H9 (cell line): ENCODE results near the gene PRRT1B. TPM values are rescaled to one million over a fixed set of nuclear protein-coding genes. Genes with fewer than 3 reads are reported as not detected.

Experiments used
- DNase-seq: peaks from one replicate; pipeline ENCODE4 v3.0.0-alpha.2; 2017
- H2AFZ ChIP-seq: one replicate; pipeline ENCODE4 v1.6.1; 2013; ENCODE audit warnings: mild to moderate bottlenecking, low read length, control low read depth, moderate library complexity
- H2AK5ac ChIP-seq: 2 replicates; pipeline ENCODE4 v1.6.1; 2013; ENCODE audit warnings: low read length, control low read depth, mixed read lengths; ENCODE audit not compliant: insufficient read length
- H2BK120ac ChIP-seq: one replicate; pipeline ENCODE4 v1.6.1; 2013; ENCODE audit warnings: low read depth, mild to moderate bottlenecking, low read length, control low read depth, inconsistent platforms; ENCODE audit not compliant: poor library complexity, severe bottlenecking
- H2BK12ac ChIP-seq: 2 replicates; pipeline ENCODE4 v1.6.1; 2013; ENCODE audit warnings: low read length, control low read depth, mixed read lengths, low read depth; ENCODE audit not compliant: insufficient read length
- H2BK15ac ChIP-seq: 2 replicates; pipeline ENCODE4 v1.6.1; 2013; ENCODE audit warnings: low read depth, low read length, control low read depth
- H2BK20ac ChIP-seq: one replicate; pipeline ENCODE4 v1.6.1; 2013; ENCODE audit warnings: low read depth, mild to moderate bottlenecking, low read length, control low read depth, inconsistent platforms; ENCODE audit not compliant: poor library complexity, severe bottlenecking
- H2BK5ac ChIP-seq: 2 replicates; pipeline ENCODE4 v1.6.1; 2013; ENCODE audit warnings: low read length, control low read depth, mixed read lengths; ENCODE audit not compliant: insufficient read length
- H3K14ac ChIP-seq: 2 replicates; pipeline ENCODE4 v1.6.1; 2013; ENCODE audit warnings: low read length, control low read depth; ENCODE audit not compliant: insufficient read depth
- H3K18ac ChIP-seq: 2 replicates; pipeline ENCODE4 v1.6.1; 2013; ENCODE audit warnings: low read depth, mild to moderate bottlenecking, mixed read lengths, low read length, control low read depth; ENCODE audit not compliant: insufficient read length
- H3K23ac ChIP-seq: 2 replicates; pipeline ENCODE4 v1.6.1; 2013; ENCODE audit warnings: low read length, control low read depth, mixed read lengths, low read depth; ENCODE audit not compliant: insufficient read length
- H3K23me2 ChIP-seq: 2 replicates; pipeline ENCODE4 v1.6.1; 2013; ENCODE audit warnings: low read depth, mild to moderate bottlenecking, mixed read lengths, low read length, control low read depth; ENCODE audit not compliant: insufficient read length, poor library complexity, severe bottlenecking
- H3K27ac ChIP-seq: 2 replicates; pipeline ENCODE4 v1.5.1; 2013; ENCODE audit warnings: low read length, control low read depth, mixed read lengths, low read depth; ENCODE audit not compliant: insufficient read length
- H3K27me3 ChIP-seq: 2 replicates; pipeline ENCODE4 v1.6.1; 2013; ENCODE audit warnings: low read length, control low read depth, inconsistent platforms; ENCODE audit not compliant: insufficient read depth
- H3K4ac ChIP-seq: 2 replicates; pipeline ENCODE4 v1.6.1; 2013; ENCODE audit warnings: low read depth, mild to moderate bottlenecking, control low read depth, inconsistent platforms, low read length, moderate library complexity
- H3K4me1 ChIP-seq: 2 replicates; pipeline ENCODE4 v1.6.1; 2013; ENCODE audit warnings: low read length, control low read depth, inconsistent platforms; ENCODE audit not compliant: insufficient read depth
- H3K4me2 ChIP-seq: 2 replicates; pipeline ENCODE4 v1.6.1; 2013; ENCODE audit warnings: low read length, control low read depth, mixed read lengths; ENCODE audit not compliant: insufficient read length, insufficient read depth
- H3K56ac ChIP-seq: 2 replicates; pipeline ENCODE4 v1.6.1; 2013; ENCODE audit warnings: low read depth, mild to moderate bottlenecking, mixed read lengths, low read length, control low read depth; ENCODE audit not compliant: insufficient read length
- H3K79me1 ChIP-seq: 2 replicates; pipeline ENCODE4 v1.6.1; 2013; ENCODE audit warnings: low read depth, mild to moderate bottlenecking, moderate library complexity, low read length, control low read depth, inconsistent platforms; ENCODE audit not compliant: insufficient read depth, poor library complexity, severe bottlenecking
- H3K79me2 ChIP-seq: 2 replicates; pipeline ENCODE4 v1.6.1; 2013; ENCODE audit warnings: low read length, control low read depth, inconsistent platforms; ENCODE audit not compliant: insufficient read depth
- H3K9ac ChIP-seq: 2 replicates; pipeline ENCODE4 v1.6.1; 2013; ENCODE audit warnings: low read length, control low read depth, mixed read lengths; ENCODE audit not compliant: insufficient read length; ENCODE audit errors: extremely low read depth
- H3K9me3 ChIP-seq: one replicate; pipeline ENCODE4 v1.6.1; 2013; ENCODE audit warnings: low read depth, low read length, inconsistent platforms; ENCODE audit not compliant: control insufficient read depth
- H3T11ph ChIP-seq: one replicate; pipeline ENCODE4 v1.6.1; 2013; ENCODE audit warnings: mild to moderate bottlenecking, low read length, control low read depth, inconsistent platforms
- H4K20me1 ChIP-seq: one replicate; pipeline ENCODE4 v1.6.1; 2013; ENCODE audit not compliant: control insufficient read depth, insufficient read length, insufficient read depth
- H4K5ac ChIP-seq: 2 replicates; pipeline ENCODE4 v1.6.1; 2013; ENCODE audit warnings: low read depth, mild to moderate bottlenecking, mixed read lengths, low read length, control low read depth; ENCODE audit not compliant: insufficient read length
- H4K8ac ChIP-seq: replicated peaks from 2 replicates; pipeline ENCODE4 v1.6.1; 2013; ENCODE audit warnings: low read length, control low read depth, mixed read lengths, low read depth; ENCODE audit not compliant: insufficient read length
- H4K91ac ChIP-seq: 2 replicates; pipeline ENCODE4 v1.6.1; 2013; ENCODE audit warnings: low read depth, mild to moderate bottlenecking, moderate library complexity, mixed read lengths, low read length, control low read depth; ENCODE audit not compliant: insufficient read length
- H3K27ac Mint-ChIP-seq, 3 experiments: 2 replicates in 2 of 3; 3 replicates in 1 of 3; pipeline ENCODE4 v1.8.0; 2020 to 2021; ENCODE audit warnings: mixed read lengths in 3 of 3, mild to moderate bottlenecking in 1 of 3, moderate library complexity in 1 of 3
- H3K27me3 Mint-ChIP-seq: 2 replicates; pipeline ENCODE4 v1.8.0; 2021; ENCODE audit warnings: low read depth, mild to moderate bottlenecking, moderate library complexity, mixed read lengths
- H3K36me3 Mint-ChIP-seq, 3 experiments: 2 replicates in 2 of 3; 3 replicates in 1 of 3; pipeline ENCODE4 v1.8.0; 2020 to 2021; ENCODE audit warnings: low read depth in 3 of 3, mixed read lengths in 3 of 3; ENCODE audit not compliant: insufficient read depth in 1 of 3
- H3K4me1 Mint-ChIP-seq, 2 experiments: 2 replicates each; pipeline ENCODE4 v1.8.0; 2020; ENCODE audit warnings: mixed read lengths in 2 of 2
- H3K4me3 Mint-ChIP-seq, 2 experiments: 2 replicates in 1 of 2; 3 replicates in 1 of 2; pipeline ENCODE4 v1.8.0; 2020 to 2021; ENCODE audit warnings: mild to moderate bottlenecking in 2 of 2, mixed read lengths in 2 of 2, moderate library complexity in 1 of 2
- H3K9me3 Mint-ChIP-seq, 2 experiments: 2 replicates in 1 of 2; 3 replicates in 1 of 2; pipeline ENCODE4 v1.8.0; 2020; ENCODE audit warnings: mild to moderate bottlenecking in 2 of 2, mixed read lengths in 2 of 2, moderate library complexity in 1 of 2
- CTCF ChIP-seq: fragments of 200-600 bp; sonication (generic); conservative IDR thresholded peaks from 3 replicates; pipeline ENCODE4 v1.8.0; 2021; ENCODE audit warnings: antibody characterized with exemption, mild to moderate bottlenecking
- WGBS: extraction: QIAGEN DNeasy Blood & Tissue Kit; methylation state at CpG from one replicate; pipeline ENCODE4 v1.1.7; 2013; ENCODE audit warnings: missing lambda C conversion rate, low lambda C conversion rate, mixed read lengths; ENCODE audit not compliant: insufficient read length; ENCODE audit errors: extremely low coverage; 5-methylcytosine and 5-hydroxymethylcytosine counted together
- total RNA-seq: library from RNA; stranded (reverse); gene quantifications from 2 replicates; pipeline ENCODE4 v1.2.1, GENCODE V29; 2021

PRRT1B gene
- total RNA-seq, 1 experiment from 2014 or later = 1.0 TPM

GRCh38 chr9:131603711-131604439, 58.6 kb downstream of the PRRT1B start:
- no peak overlapping the region for H3K56ac ChIP-seq
- peaks cover 2% of the 10 kb centered on the region; the same call in 1 of the 2 replicates for H3K4me1 ChIP-seq
- H3T11ph ChIP-seq = no peak overlapping the region
- no peak overlapping the region for H3K14ac ChIP-seq
- no peak overlapping the region for H2BK20ac ChIP-seq
- H3K79me1 ChIP-seq = no peaks in the 10 kb centered on the region
- no peak overlapping the region for H2AK5ac ChIP-seq
- H4K5ac ChIP-seq = no peak overlapping the region
- no peak overlapping the region for H3K4me2 ChIP-seq
- no peak overlapping the region for H3K9ac ChIP-seq
- no peak for DNase-seq
- H3K79me2 ChIP-seq = no peaks in the 10 kb centered on the region
- H2BK12ac ChIP-seq = no peak overlapping the region
- no peak overlapping the region for H3K4ac ChIP-seq
- H2BK15ac ChIP-seq = no peak overlapping the region
- no peak overlapping the region for H3K18ac ChIP-seq
- TF ChIP-seq CTCF = no peak
- H3K9me3 Mint-ChIP-seq = no peaks in the 10 kb centered on the region
- no CpG with 5 or more reads among the region's 16 CpGs for WGBS
- no peak overlapping the region for H3K23ac ChIP-seq
- H3K27me3 ChIP-seq = no peaks in the 10 kb centered on the region
- no peak overlapping the region for H2BK120ac ChIP-seq
- peaks cover 4 to 28% (median 6%) of the 10 kb centered on the region in 3 experiments; a peak in 4 of 7 replicates for H3K36me3 Mint-ChIP-seq
- H3K27me3 Mint-ChIP-seq = no peaks in the 10 kb centered on the region
- H2BK5ac ChIP-seq = no peak overlapping the region
- H3K9me3 ChIP-seq = no peaks in the 10 kb centered on the region
- H3K27ac Mint-ChIP-seq = no peak overlapping the region; a peak in 1 of 7 replicates
- no peaks in the 10 kb centered on the region for H4K20me1 ChIP-seq
- H3K27ac ChIP-seq = no peak overlapping the region
- H4K91ac ChIP-seq = no peak overlapping the region
- no peak overlapping the region for H3K4me3 Mint-ChIP-seq
- no peaks in the 10 kb centered on the region for H3K23me2 ChIP-seq
- H2AFZ ChIP-seq = no peak overlapping the region
- H3K4me1 Mint-ChIP-seq = peaks cover 21% of the 10 kb centered on the region in 2 experiments
- H4K8ac ChIP-seq = no peak overlapping the region
